Ascending aorta (tissue), 2 donors: ENCODE data around the gene ACSS3. TPM values are rescaled to one million over a fixed set of nuclear protein-coding genes. Genes with fewer than 3 reads are reported as not detected.

Experiments used
- DNase-seq, 2 donors: peaks; one replicate each; pipeline ENCODE4 v3.0.0-alpha.2; 2019; ENCODE audit warnings: low spot score in 2 of 2
- H3K27ac ChIP-seq, 2 donors: fragments of 200-600 bp; sonication (generic); one replicate each; pipeline ENCODE4 v1.5.1; 2016 to 2017; ENCODE audit warnings: mild to moderate bottlenecking in 1 of 2
- H3K27me3 ChIP-seq: fragments of 200-600 bp; sonication (generic); one replicate; pipeline ENCODE4 v1.5.1; 2017
- H3K36me3 ChIP-seq, 2 donors: fragments of 200-600 bp; sonication (generic); one replicate each; pipeline ENCODE4 v1.5.1; 2016
- H3K4me1 ChIP-seq, 2 donors: fragments of 200-600 bp; sonication (generic); one replicate each; pipeline ENCODE4 v1.5.1; 2016 to 2017; ENCODE audit warnings: mild to moderate bottlenecking in 1 of 2
- H3K4me3 ChIP-seq, 2 donors: fragments of 200-600 bp; sonication (generic); one replicate each; pipeline ENCODE4 v1.5.1; 2016 to 2017; ENCODE audit warnings: mild to moderate bottlenecking in 1 of 2
- H3K9me3 ChIP-seq, 2 donors: fragments of 200-600 bp; sonication (generic); one replicate each; pipeline ENCODE4 v1.5.1; 2016
- CTCF ChIP-seq, 3 experiments: fragments of 200-600 bp in 2 of 3; fragments of 450-650 bp in 1 of 3; sonication (generic) in 2 of 3; IDR thresholded peaks; one replicate each; pipeline ENCODE4 v1.5.1; 2016 to 2019; ENCODE audit warnings: antibody characterized with exemption in 3 of 3, mild to moderate bottlenecking in 1 of 3, moderate library complexity in 1 of 3
- intact Hi-C: fragments of 100-400 bp; cut with DNase I; formaldehyde crosslinking; loops from one replicate; pipeline ENCODE4 v1.15.1; 2023
- total RNA-seq: library from RNA; depleted of rRNA; stranded (reverse); fragments of >200 nt; gene quantifications from one replicate; pipeline ENCODE4 v1.1.0, GENCODE V29; 2016

ACSS3 gene
- total RNA-seq, 1 donor from 2014 or later = 11.6 TPM

GRCh38 chr12:81146228-81147225 is 68.6 kb downstream of the ACSS3 start:
- H3K27me3 ChIP-seq = no peaks in the 10 kb centered on the region
- DNase-seq = no peak
- H3K4me3 ChIP-seq = no peak overlapping the region
- intact Hi-C loops = no loop called here
- no peaks in the 10 kb centered on the region for H3K9me3 ChIP-seq
- peaks cover 3 to 10% of the 10 kb centered on the region in 2 donors for H3K36me3 ChIP-seq
- no peak for TF ChIP-seq CTCF (IDR thresholded peaks at IDR 0.05)
- no peak overlapping the region for H3K27ac ChIP-seq
- no peaks in the 10 kb centered on the region for H3K4me1 ChIP-seq

- H3K27me3 ChIP-seq = no peaks in the 10 kb centered on the region
- TF ChIP-seq CTCF (IDR thresholded peaks at IDR 0.05) = no peak
- no peaks in the 10 kb centered on the region for H3K9me3 ChIP-seq
- H3K4me1 ChIP-seq = no peaks in the 10 kb centered on the region
- intact Hi-C loops = no loop called here
- H3K4me3 ChIP-seq = no peak overlapping the region
- H3K27ac ChIP-seq = no peak overlapping the region
- DNase-seq = no peak
- H3K36me3 ChIP-seq = peaks cover 3 to 17% of the 10 kb centered on the region in 2 donors
Observed at GRCh38 chr12:81147292-81147919, 69.5 kb downstream of the ACSS3 start.

GRCh38 chr12:81150382-81150781 is 72.5 kb downstream of the ACSS3 start:
- no peak for TF ChIP-seq CTCF (IDR thresholded peaks at IDR 0.05)
- intact Hi-C loops = no loop called here

GRCh38 chr12:81159856-81160255 is 82.0 kb downstream of the ACSS3 start:
- DNase-seq = no peak
- intact Hi-C loops = no loop called here
- Histone ChIP-seq H3K27me3 (no peaks in the 10 kb centered on the region), H3K4me3 (no peak overlapping the region), H3K27ac (no peak overlapping the region), H3K36me3 (peaks cover 3 to 8% of the 10 kb centered on the region in 2 donors), H3K4me1 (no peaks in the 10 kb centered on the region), H3K9me3 (no peaks in the 10 kb centered on the region)
- TF ChIP-seq CTCF (IDR thresholded peaks at IDR 0.05) = no peak

More at GRCh38 chr12:81150382-81150781, 72.5 kb downstream of the ACSS3 start:
- H3K27ac ChIP-seq = no peak overlapping the region
- DNase-seq = no peak
- H3K27me3 ChIP-seq = no peaks in the 10 kb centered on the region
- H3K36me3 ChIP-seq = peaks cover 0 to 25% of the 10 kb centered on the region in 2 donors
- H3K4me1 ChIP-seq = no peaks in the 10 kb centered on the region
- H3K4me3 ChIP-seq = no peak overlapping the region
- no peaks in the 10 kb centered on the region for H3K9me3 ChIP-seq

- Histone ChIP-seq H3K9me3 (no peaks in the 10 kb centered on the region), H3K4me1 (no peaks in the 10 kb centered on the region), H3K36me3 (peaks cover 3 to 8% of the 10 kb centered on the region in 2 donors), H3K4me3 (no peak overlapping the region), H3K27me3 (no peaks in the 10 kb centered on the region), H3K27ac (no peak overlapping the region)
- no peak for TF ChIP-seq CTCF (IDR thresholded peaks at IDR 0.05)
- DNase-seq = no peak
- intact Hi-C loops = no loop called here
Observed at GRCh38 chr12:81161680-81162079, 83.8 kb downstream of the ACSS3 start.
